Kidney (tissue), 14 donors: Measurements from ENCODE around the gene LRRC25. TPM values are rescaled to one million over a fixed set of nuclear protein-coding genes. Genes with fewer than 3 reads are reported as not detected.

Source experiments
- DNase-seq, 5 donors: peaks; one replicate each; pipeline ENCODE4 v3.0.0-alpha.2; 2013 to 2020
- FAIRE-seq: peaks from 2 replicates; lab custom pipeline; 2012; peaks lifted over from hg19 to GRCh38; lab: Jason Lieb, UNC
- H3K27ac ChIP-seq, 2 donors: one replicate each; pipeline ENCODE4 v1.7.0; 2013; ENCODE audit warnings: low read depth in 2 of 2, low read length in 2 of 2, inconsistent platforms in 1 of 2
- H3K27me3 ChIP-seq: one replicate; pipeline ENCODE4 v1.7.1; 2013; ENCODE audit warnings: low read length, inconsistent platforms; ENCODE audit not compliant: control insufficient read depth, insufficient read depth
- H3K36me3 ChIP-seq, 3 donors: one replicate each; pipeline versions ENCODE4 v1.7.0 to v1.7.1; 2013; ENCODE audit warnings: low read length in 3 of 3, control low read depth in 1 of 3, inconsistent platforms in 1 of 3; ENCODE audit not compliant: insufficient read depth in 3 of 3, control insufficient read depth in 2 of 3
- H3K4me1 ChIP-seq, 3 donors: one replicate each; pipeline versions ENCODE4 v1.7.0 to v1.7.1; 2013; ENCODE audit warnings: low read length in 3 of 3, inconsistent platforms in 1 of 3, low read depth in 1 of 3; ENCODE audit not compliant: control insufficient read depth in 2 of 3, insufficient read depth in 2 of 3
- H3K4me3 ChIP-seq, 3 donors: one replicate each; pipeline versions ENCODE4 v1.7.0 to v1.8.1; 2013; ENCODE audit warnings: low read length in 3 of 3, control low read depth in 1 of 3, inconsistent platforms in 1 of 3
- H3K9ac ChIP-seq, 3 donors: one replicate each; pipeline versions ENCODE4 v1.7.0 to v1.7.1; 2013; ENCODE audit warnings: low read length in 3 of 3, control low read depth in 1 of 3, inconsistent platforms in 1 of 3
- H3K9me3 ChIP-seq, 3 donors: one replicate each; pipeline versions ENCODE4 v1.7.0 to v1.7.1; 2013; ENCODE audit warnings: low read length in 3 of 3, control low read depth in 1 of 3, inconsistent platforms in 1 of 3; ENCODE audit not compliant: control insufficient read depth in 2 of 3, insufficient read depth in 1 of 3
- intact Hi-C: fragments of 100-400 bp; cut with DNase I; formaldehyde crosslinking; loops from one replicate; pipeline ENCODE4 v1.11.1; 2022
- polyA plus RNA-seq: library from polyadenylated mRNA; stranded (reverse); fragments of 350-450 nt; fragmentation: Illumina TruSeq; extraction: RNeasy Lipid Tissue Mini Kit (QIAGEN cat#74804); gene quantifications from one replicate; pipeline ENCODE4 v1.2.3, GENCODE V29; 2014; ENCODE audit warnings: low read depth, low replicate concordance; ENCODE audit not compliant: insufficient read depth
- total RNA-seq: library from RNA; stranded (reverse); fragmentation: NEBNext Ultra II Directional; extraction: Animal tissue kit (Norgen Biotek cat#: 25700); gene quantifications from one replicate; pipeline ENCODE4 v1.2.1, GENCODE V29; 2021
- TF ChIP-seq, protein P1 (sequence below): IDR thresholded peaks from 3 replicates; pipeline ENCODE4 v1.5.1; 2012; ENCODE audit warnings: mild to moderate bottlenecking, moderate library complexity, borderline replicate concordance; ENCODE audit not compliant: insufficient read depth; ENCODE audit errors: extremely low read depth
- donor health status: control.
- donor health status: control.
- donor health status: control.
- donor health status: control.
- donor health status: control.
- donor health status: DM: yes; HTN: yes; CAD: no.
- donor health status: Normal renal cell carcinoma (clear cell type).

The LRRC25 gene
- total and polyA plus RNA-seq, 2 donors from 2014 or later: 2.7 to 13.1 TPM

GRCh38 chr19:18423258-18424020 lies 26.0 kb upstream of the LRRC25 start:
- DNase-seq: peak in 1 of 5 donors; percentile 71
- no peak for FAIRE-seq
- no peaks in the 10 kb centered on the region for H3K9me3 ChIP-seq
- H3K27me3 ChIP-seq: no peaks in the 10 kb centered on the region
- peaks cover 0 to 19% (median 5%) of the 10 kb centered on the region in 3 donors for H3K4me1 ChIP-seq
- TF ChIP-seq, protein P1, sequence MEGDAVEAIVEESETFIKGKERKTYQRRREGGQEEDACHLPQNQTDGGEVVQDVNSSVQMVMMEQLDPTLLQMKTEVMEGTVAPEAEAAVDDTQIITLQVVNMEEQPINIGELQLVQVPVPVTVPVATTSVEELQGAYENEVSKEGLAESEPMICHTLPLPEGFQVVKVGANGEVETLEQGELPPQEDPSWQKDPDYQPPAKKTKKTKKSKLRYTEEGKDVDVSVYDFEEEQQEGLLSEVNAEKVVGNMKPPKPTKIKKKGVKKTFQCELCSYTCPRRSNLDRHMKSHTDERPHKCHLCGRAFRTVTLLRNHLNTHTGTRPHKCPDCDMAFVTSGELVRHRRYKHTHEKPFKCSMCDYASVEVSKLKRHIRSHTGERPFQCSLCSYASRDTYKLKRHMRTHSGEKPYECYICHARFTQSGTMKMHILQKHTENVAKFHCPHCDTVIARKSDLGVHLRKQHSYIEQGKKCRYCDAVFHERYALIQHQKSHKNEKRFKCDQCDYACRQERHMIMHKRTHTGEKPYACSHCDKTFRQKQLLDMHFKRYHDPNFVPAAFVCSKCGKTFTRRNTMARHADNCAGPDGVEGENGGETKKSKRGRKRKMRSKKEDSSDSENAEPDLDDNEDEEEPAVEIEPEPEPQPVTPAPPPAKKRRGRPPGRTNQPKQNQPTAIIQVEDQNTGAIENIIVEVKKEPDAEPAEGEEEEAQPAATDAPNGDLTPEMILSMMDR: no peak
- no peaks in the 10 kb centered on the region for H3K36me3 ChIP-seq
- intact Hi-C loops: no loop called here
- H3K4me3 ChIP-seq: no peak overlapping the region
- H3K27ac ChIP-seq: no peak overlapping the region
- no peak overlapping the region for H3K9ac ChIP-seq

- DNase-seq: peak in 1 of 5 donors; percentile 75
- H3K27me3 ChIP-seq: no peaks in the 10 kb centered on the region
- no peaks in the 10 kb centered on the region for H3K36me3 ChIP-seq
- no peak overlapping the region for H3K9ac ChIP-seq
- no peak overlapping the region for H3K4me3 ChIP-seq
- peaks cover 0 to 26% (median 11%) of the 10 kb centered on the region in 3 donors for H3K4me1 ChIP-seq
- TF ChIP-seq, protein P1: no peak
- H3K9me3 ChIP-seq: no peaks in the 10 kb centered on the region
- H3K27ac ChIP-seq: no peak overlapping the region
- FAIRE-seq: no peak
- intact Hi-C loops: no loop called here
Observed at GRCh38 chr19:18422530-18423191, 25.2 kb upstream of the LRRC25 start.

GRCh38 chr19:18421371-18421959 lies 24.0 kb upstream of the LRRC25 start:
- no peak overlapping the region for H3K27ac ChIP-seq
- H3K4me1 ChIP-seq: peaks cover 0 to 29% (median 11%) of the 10 kb centered on the region in 3 donors
- H3K4me3 ChIP-seq: no peak overlapping the region
- TF ChIP-seq, protein P1: no peak
- no peak overlapping the region for H3K9ac ChIP-seq
- no peaks in the 10 kb centered on the region for H3K9me3 ChIP-seq
- peak in 2 of 5 donors; percentile 57 to 75 for DNase-seq
- no peaks in the 10 kb centered on the region for H3K36me3 ChIP-seq
- H3K27me3 ChIP-seq: no peaks in the 10 kb centered on the region
- intact Hi-C loops: no loop called here
- FAIRE-seq: no peak
